Liver (tissue), 9 donors: Measurements from ENCODE around the gene RND1. TPM values are rescaled to one million over a fixed set of nuclear protein-coding genes. Genes with fewer than 3 reads are reported as not detected.

Source experiments
- DNase-seq: peaks from one replicate; pipeline ENCODE4 v3.0.0-alpha.2; 2017; ENCODE audit warnings: low spot score
- H3K27ac ChIP-seq, 2 donors: one replicate each; pipeline ENCODE4 v1.7.0; 2013; ENCODE audit warnings: inconsistent platforms in 2 of 2, low read length in 2 of 2, control low read depth in 1 of 2, low read depth in 1 of 2, mild to moderate bottlenecking in 1 of 2
- H3K27me3 ChIP-seq, 4 donors: one replicate each; pipeline versions ENCODE4 v1.6.1 to v1.7.0; 2013; ENCODE audit warnings: low read length in 3 of 4, inconsistent platforms in 1 of 4, mild to moderate bottlenecking in 1 of 4, moderate library complexity in 1 of 4; ENCODE audit not compliant: control insufficient read depth in 4 of 4, insufficient read depth in 4 of 4
- H3K36me3 ChIP-seq, 4 donors: one replicate each; pipeline versions ENCODE4 v1.6.1 to v1.7.0; 2013; ENCODE audit warnings: low read length in 3 of 4, mild to moderate bottlenecking in 3 of 4, low read depth in 1 of 4, moderate library complexity in 1 of 4; ENCODE audit not compliant: control insufficient read depth in 4 of 4, insufficient read depth in 3 of 4
- H3K4me1 ChIP-seq, 4 donors: one replicate each; pipeline versions ENCODE4 v1.6.1 to v1.7.0; 2013; ENCODE audit warnings: low read length in 3 of 4, mild to moderate bottlenecking in 3 of 4, moderate library complexity in 1 of 4; ENCODE audit not compliant: control insufficient read depth in 4 of 4, insufficient read depth in 4 of 4
- H3K4me3 ChIP-seq, 3 donors: one replicate each; pipeline versions ENCODE4 v1.6.1 to v1.7.0; 2013; ENCODE audit warnings: low read length in 3 of 3, control low read depth in 1 of 3, low read depth in 1 of 3, mild to moderate bottlenecking in 1 of 3
- H3K9ac ChIP-seq, 2 donors: one replicate each; pipeline ENCODE4 v1.7.0; 2013; ENCODE audit warnings: low read length in 2 of 2, mild to moderate bottlenecking in 2 of 2, moderate library complexity in 2 of 2, control low read depth in 1 of 2, low read depth in 1 of 2
- H3K9me3 ChIP-seq, 4 donors: one replicate each; pipeline versions ENCODE4 v1.6.1 to v1.7.0; 2013; ENCODE audit warnings: low read length in 3 of 4; ENCODE audit not compliant: control insufficient read depth in 4 of 4
- ATF3 ChIP-seq: IDR thresholded peaks from 2 replicates; pipeline ENCODE4 v1.6.1; 2016; ENCODE audit warnings: antibody characterized with exemption
- EGR1 ChIP-seq, 2 donors: IDR thresholded peaks; 2 replicates each; pipeline ENCODE4 v1.6.1; 2016 to 2018; ENCODE audit warnings: antibody characterized with exemption in 2 of 2, low read depth in 2 of 2
- FOXA2 ChIP-seq: IDR thresholded peaks from 2 replicates; pipeline ENCODE4 v1.6.1; 2016; ENCODE audit warnings: antibody characterized with exemption
- HNF4A ChIP-seq, 2 donors: conservative IDR thresholded peaks; 2 replicates each; pipeline ENCODE4 v1.6.1; 2016; ENCODE audit warnings: antibody characterized with exemption in 2 of 2, mild to moderate bottlenecking in 2 of 2
- HNF4G ChIP-seq: IDR thresholded peaks from 2 replicates; pipeline ENCODE4 v1.6.1; 2016; ENCODE audit warnings: antibody characterized with exemption
- MAX ChIP-seq: IDR thresholded peaks from 2 replicates; pipeline ENCODE4 v1.6.1; 2016; ENCODE audit warnings: antibody characterized with exemption
- RAD21 ChIP-seq, 2 donors: IDR thresholded peaks; 2 replicates each; pipeline ENCODE4 v1.6.1; 2016; ENCODE audit warnings: antibody characterized with exemption in 2 of 2, mild to moderate bottlenecking in 2 of 2
- REST ChIP-seq: IDR thresholded peaks from 2 replicates; pipeline ENCODE4 v1.6.1; 2016; ENCODE audit warnings: antibody characterized with exemption, mild to moderate bottlenecking
- RXRA ChIP-seq, 2 donors: IDR thresholded peaks; 2 replicates each; pipeline ENCODE4 v1.6.1; 2017 to 2018; ENCODE audit warnings: antibody characterized with exemption in 2 of 2, mild to moderate bottlenecking in 1 of 2
- TAF1 ChIP-seq: conservative IDR thresholded peaks from 2 replicates; pipeline ENCODE4 v1.6.1; 2016; ENCODE audit warnings: antibody characterized with exemption, mild to moderate bottlenecking
- YY1 ChIP-seq: IDR thresholded peaks from 2 replicates; pipeline ENCODE4 v1.6.1; 2016; ENCODE audit warnings: antibody characterized with exemption, mild to moderate bottlenecking
- WGBS: extraction: QIAGEN DNeasy Blood & Tissue Kit; methylation state at CpG from one replicate; pipeline ENCODE4 v1.1.7; 2013; 5-methylcytosine and 5-hydroxymethylcytosine counted together
- polyA plus RNA-seq, 2 donors: library from polyadenylated mRNA; stranded (reverse) in 1 of 2; unstranded in 1 of 2; fragments of 200-250 nt in 1 of 2; fragments of >200 nt in 1 of 2; fragmentation: Nextera tagmentation in 1 of 2; extraction: Ambion mirVana in 1 of 2; gene quantifications; one replicate each; pipeline versions ENCODE4 v1.2.1 to v1.2.3, GENCODE V29; 2013 to 2015
- total RNA-seq, 2 donors: library from RNA; depleted of rRNA; stranded (reverse); fragments of >200 nt; gene quantifications; one replicate each; pipeline ENCODE4 v1.2.3, GENCODE V29; 2014
- TF ChIP-seq, protein P1 (sequence below): fragments of 150-350 bp; IDR thresholded peaks from 2 replicates; pipeline ENCODE4 v1.5.1; 2017; ENCODE audit warnings: improper control_type of control experiment, low read depth, low read length; ENCODE audit not compliant: missing input control
- TF ChIP-seq, protein P2 (sequence below): IDR thresholded peaks from 2 replicates; pipeline ENCODE4 v1.6.1; 2016; ENCODE audit warnings: antibody characterized with exemption
- donor health status: healthy.
- donor health status: healthy.
- donor health status: healthy.
- donor health status: healthy.
- donor health status: healthy.

The RND1 gene
- total and polyA plus RNA-seq, 4 donors, result 7.7 to 16.5 (median 8.5) TPM

- H3K9me3 ChIP-seq, result no peaks in the 10 kb centered on the region
- TF ChIP-seq YY1 (no peak), RXRA (IDR thresholded peaks at IDR 0.05) (no peak)
- TF ChIP-seq, protein P1, sequence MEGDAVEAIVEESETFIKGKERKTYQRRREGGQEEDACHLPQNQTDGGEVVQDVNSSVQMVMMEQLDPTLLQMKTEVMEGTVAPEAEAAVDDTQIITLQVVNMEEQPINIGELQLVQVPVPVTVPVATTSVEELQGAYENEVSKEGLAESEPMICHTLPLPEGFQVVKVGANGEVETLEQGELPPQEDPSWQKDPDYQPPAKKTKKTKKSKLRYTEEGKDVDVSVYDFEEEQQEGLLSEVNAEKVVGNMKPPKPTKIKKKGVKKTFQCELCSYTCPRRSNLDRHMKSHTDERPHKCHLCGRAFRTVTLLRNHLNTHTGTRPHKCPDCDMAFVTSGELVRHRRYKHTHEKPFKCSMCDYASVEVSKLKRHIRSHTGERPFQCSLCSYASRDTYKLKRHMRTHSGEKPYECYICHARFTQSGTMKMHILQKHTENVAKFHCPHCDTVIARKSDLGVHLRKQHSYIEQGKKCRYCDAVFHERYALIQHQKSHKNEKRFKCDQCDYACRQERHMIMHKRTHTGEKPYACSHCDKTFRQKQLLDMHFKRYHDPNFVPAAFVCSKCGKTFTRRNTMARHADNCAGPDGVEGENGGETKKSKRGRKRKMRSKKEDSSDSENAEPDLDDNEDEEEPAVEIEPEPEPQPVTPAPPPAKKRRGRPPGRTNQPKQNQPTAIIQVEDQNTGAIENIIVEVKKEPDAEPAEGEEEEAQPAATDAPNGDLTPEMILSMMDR, result no peak
- no peak for DNase-seq
- H3K27me3 ChIP-seq, result no peaks in the 10 kb centered on the region
- H3K4me3 ChIP-seq, result no peak overlapping the region
- no peak overlapping the region for H3K27ac ChIP-seq
- 93% methylated on average over 12 of the region's 12 CpGs for WGBS
- H3K9ac ChIP-seq, result no peak overlapping the region
- H3K4me1 ChIP-seq, result no peaks in the 10 kb centered on the region
- H3K36me3 ChIP-seq, result peaks cover 30 to 86% (median 74%) of the 10 kb centered on the region in 4 donors
Measured at GRCh38 chr12:48832321-48833060, 33.2 kb downstream of the RND1 start.

DNA sequence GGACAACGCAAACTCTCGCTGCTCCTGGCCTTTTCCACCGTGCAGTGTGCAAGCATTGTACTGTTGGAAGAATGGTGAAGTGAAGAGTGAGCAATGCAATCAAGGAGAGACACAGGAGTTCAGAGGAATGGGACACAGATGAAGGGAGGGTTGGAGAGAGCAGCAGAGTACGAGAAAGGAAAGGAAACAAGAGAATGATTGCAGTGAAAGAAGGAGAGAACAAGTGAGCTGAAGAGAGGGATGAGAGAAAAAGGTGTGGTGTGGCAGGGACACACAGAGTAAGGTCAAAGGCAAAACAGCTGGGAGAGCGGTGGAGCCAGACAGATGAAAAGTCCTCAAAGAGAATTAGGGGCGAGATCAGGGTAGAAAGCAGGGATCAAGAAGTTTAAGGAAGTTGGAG lies 34.4 kb downstream of the RND1 start:
- no peak overlapping the region for H3K9ac ChIP-seq
- H3K27ac ChIP-seq, result no peak overlapping the region
- no peak overlapping the region for H3K4me3 ChIP-seq
- no peaks in the 10 kb centered on the region for H3K27me3 ChIP-seq
- 91% methylated on average over 6 of the region's 6 CpGs for WGBS
- no peak for TF ChIP-seq ATF3
- no peak for TF ChIP-seq REST
- TF ChIP-seq, protein P1, result no peak
- TF ChIP-seq HNF4G, result no peak
- TF ChIP-seq RXRA (IDR thresholded peaks at IDR 0.05), result no peak
- TF ChIP-seq EGR1 (IDR thresholded peaks at IDR 0.05; ENCODE audit: low read depth in 2 of 2), result no peak
- TF ChIP-seq, protein P2, sequence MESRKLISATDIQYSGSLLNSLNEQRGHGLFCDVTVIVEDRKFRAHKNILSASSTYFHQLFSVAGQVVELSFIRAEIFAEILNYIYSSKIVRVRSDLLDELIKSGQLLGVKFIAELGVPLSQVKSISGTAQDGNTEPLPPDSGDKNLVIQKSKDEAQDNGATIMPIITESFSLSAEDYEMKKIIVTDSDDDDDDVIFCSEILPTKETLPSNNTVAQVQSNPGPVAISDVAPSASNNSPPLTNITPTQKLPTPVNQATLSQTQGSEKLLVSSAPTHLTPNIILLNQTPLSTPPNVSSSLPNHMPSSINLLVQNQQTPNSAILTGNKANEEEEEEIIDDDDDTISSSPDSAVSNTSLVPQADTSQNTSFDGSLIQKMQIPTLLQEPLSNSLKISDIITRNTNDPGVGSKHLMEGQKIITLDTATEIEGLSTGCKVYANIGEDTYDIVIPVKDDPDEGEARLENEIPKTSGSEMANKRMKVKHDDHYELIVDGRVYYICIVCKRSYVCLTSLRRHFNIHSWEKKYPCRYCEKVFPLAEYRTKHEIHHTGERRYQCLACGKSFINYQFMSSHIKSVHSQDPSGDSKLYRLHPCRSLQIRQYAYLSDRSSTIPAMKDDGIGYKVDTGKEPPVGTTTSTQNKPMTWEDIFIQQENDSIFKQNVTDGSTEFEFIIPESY, result no peak
- TF ChIP-seq RAD21 (IDR thresholded peaks at IDR 0.05), result no peak
- TF ChIP-seq TAF1, result no peak
- no peak for TF ChIP-seq MAX
- TF ChIP-seq HNF4A (conservative IDR thresholded peaks at IDR 0.05), result no peak
- TF ChIP-seq FOXA2, result no peak
- no peak for DNase-seq
- peaks cover 28 to 73% (median 62%) of the 10 kb centered on the region in 4 donors for H3K36me3 ChIP-seq
- no peaks in the 10 kb centered on the region for H3K9me3 ChIP-seq
- no peaks in the 10 kb centered on the region for H3K4me1 ChIP-seq
